Measurements from ENCODE around the gene OR1I1. TPM values are rescaled to one million over a fixed set of nuclear protein-coding genes. Genes with fewer than 3 reads are reported as not detected.
"Not testable (repeated sequence)": the region's sequence is repeated elsewhere in the genome, so short reads cannot be mapped to it uniquely, and the experiment has no call there.

Gene OR1I1
- total RNA-seq, 1 donor from 2014 or later: not detected

GRCh38 chr19:15075806-15076205 is 6.2 kb upstream of the OR1I1 start:
- Mint-ChIP-seq H3K9me3 (ENCODE audit: unreplicated experiment) (no peaks in the 10 kb centered on the region), H3K27ac (ENCODE audit: unreplicated experiment) (no peak overlapping the region), H3K36me3 (ENCODE audit: unreplicated experiment) (no peaks in the 10 kb centered on the region), H3K27me3 (ENCODE audit: unreplicated experiment) (no peaks in the 10 kb centered on the region), H3K4me3 (ENCODE audit: unreplicated experiment) (no peak overlapping the region), H3K4me1 (ENCODE audit: low read depth, unreplicated experiment) (no peaks in the 10 kb centered on the region)
- DNase-seq: no peak
- TF ChIP-seq, protein P1, sequence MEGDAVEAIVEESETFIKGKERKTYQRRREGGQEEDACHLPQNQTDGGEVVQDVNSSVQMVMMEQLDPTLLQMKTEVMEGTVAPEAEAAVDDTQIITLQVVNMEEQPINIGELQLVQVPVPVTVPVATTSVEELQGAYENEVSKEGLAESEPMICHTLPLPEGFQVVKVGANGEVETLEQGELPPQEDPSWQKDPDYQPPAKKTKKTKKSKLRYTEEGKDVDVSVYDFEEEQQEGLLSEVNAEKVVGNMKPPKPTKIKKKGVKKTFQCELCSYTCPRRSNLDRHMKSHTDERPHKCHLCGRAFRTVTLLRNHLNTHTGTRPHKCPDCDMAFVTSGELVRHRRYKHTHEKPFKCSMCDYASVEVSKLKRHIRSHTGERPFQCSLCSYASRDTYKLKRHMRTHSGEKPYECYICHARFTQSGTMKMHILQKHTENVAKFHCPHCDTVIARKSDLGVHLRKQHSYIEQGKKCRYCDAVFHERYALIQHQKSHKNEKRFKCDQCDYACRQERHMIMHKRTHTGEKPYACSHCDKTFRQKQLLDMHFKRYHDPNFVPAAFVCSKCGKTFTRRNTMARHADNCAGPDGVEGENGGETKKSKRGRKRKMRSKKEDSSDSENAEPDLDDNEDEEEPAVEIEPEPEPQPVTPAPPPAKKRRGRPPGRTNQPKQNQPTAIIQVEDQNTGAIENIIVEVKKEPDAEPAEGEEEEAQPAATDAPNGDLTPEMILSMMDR (IDR thresholded peaks at IDR 0.05; ENCODE audit: partially characterized antibody, unreplicated experiment): no peak

DNA sequence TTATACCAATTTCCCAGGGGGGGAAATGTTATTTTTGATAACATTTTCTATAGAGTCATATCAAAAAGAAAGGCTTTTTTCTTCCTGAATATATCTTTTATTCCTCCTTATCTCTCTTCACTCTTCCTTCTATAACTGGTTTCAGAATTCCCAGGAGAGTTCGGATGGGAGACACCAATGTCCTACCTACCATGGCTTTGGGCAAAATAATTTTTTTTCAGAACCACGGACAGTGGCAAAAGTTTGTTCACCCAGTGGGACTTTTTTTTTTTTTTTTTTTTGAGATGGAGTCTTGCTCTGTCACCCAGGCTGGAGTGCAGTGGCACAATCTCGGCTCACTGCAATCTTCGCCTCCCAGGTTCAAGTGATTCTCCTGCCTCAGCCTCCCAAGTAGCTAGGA is 2.0 kb upstream of the OR1I1 start:
- not testable (repeated sequence) for H3K4me3 Mint-ChIP-seq (ENCODE audit: unreplicated experiment); H3K4me1 Mint-ChIP-seq (ENCODE audit: low read depth, unreplicated experiment); DNase-seq; H3K27ac Mint-ChIP-seq (ENCODE audit: unreplicated experiment); H3K9me3 Mint-ChIP-seq (ENCODE audit: unreplicated experiment); H3K36me3 Mint-ChIP-seq (ENCODE audit: unreplicated experiment); H3K27me3 Mint-ChIP-seq (ENCODE audit: unreplicated experiment)

DNA sequence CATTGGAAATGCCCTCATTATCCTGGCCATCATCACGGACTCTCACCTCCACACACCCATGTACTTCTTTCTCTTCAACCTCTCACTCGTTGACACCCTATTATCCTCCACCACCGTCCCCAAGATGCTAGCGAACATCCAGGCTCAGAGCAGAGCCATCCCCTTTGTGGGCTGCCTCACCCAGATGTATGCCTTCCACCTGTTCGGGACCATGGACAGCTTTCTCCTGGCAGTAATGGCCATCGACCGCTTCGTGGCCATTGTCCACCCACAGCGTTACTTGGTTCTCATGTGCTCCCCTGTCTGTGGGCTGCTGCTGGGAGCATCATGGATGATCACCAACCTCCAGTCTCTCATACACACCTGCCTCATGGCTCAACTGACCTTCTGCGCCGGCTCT is 5.2 kb downstream of the OR1I1 start:
- no peak overlapping the region for H3K4me3 Mint-ChIP-seq (ENCODE audit: unreplicated experiment)
- TF ChIP-seq, protein P1 (IDR thresholded peaks at IDR 0.05; ENCODE audit: partially characterized antibody, unreplicated experiment): no peak
- DNase-seq: no peak
- H3K9me3 Mint-ChIP-seq (ENCODE audit: unreplicated experiment): no peaks in the 10 kb centered on the region
- no peaks in the 10 kb centered on the region for H3K4me1 Mint-ChIP-seq (ENCODE audit: low read depth, unreplicated experiment)
- no peaks in the 10 kb centered on the region for H3K36me3 Mint-ChIP-seq (ENCODE audit: unreplicated experiment)
- H3K27me3 Mint-ChIP-seq (ENCODE audit: unreplicated experiment): peaks cover 4% of the 10 kb centered on the region
- H3K27ac Mint-ChIP-seq (ENCODE audit: unreplicated experiment): no peak overlapping the region

GRCh38 chr19:15091918-15092753 is 10.1 kb downstream of the OR1I1 start:
- TF ChIP-seq, protein P1 (IDR thresholded peaks at IDR 0.05; ENCODE audit: partially characterized antibody, unreplicated experiment): peak; percentile 82
- no peak overlapping the region for H3K27ac Mint-ChIP-seq (ENCODE audit: unreplicated experiment)
- no peaks in the 10 kb centered on the region for H3K36me3 Mint-ChIP-seq (ENCODE audit: unreplicated experiment)
- no peak overlapping the region for H3K4me3 Mint-ChIP-seq (ENCODE audit: unreplicated experiment)
- DNase-seq: no peak
- H3K9me3 Mint-ChIP-seq (ENCODE audit: unreplicated experiment): no peaks in the 10 kb centered on the region
- no peaks in the 10 kb centered on the region for H3K4me1 Mint-ChIP-seq (ENCODE audit: low read depth, unreplicated experiment)
- H3K27me3 Mint-ChIP-seq (ENCODE audit: unreplicated experiment): no peaks in the 10 kb centered on the region

GRCh38 chr19:15093001-15093400 is 11.0 kb downstream of the OR1I1 start:
- Mint-ChIP-seq H3K9me3 (ENCODE audit: unreplicated experiment) (no peaks in the 10 kb centered on the region), H3K4me1 (ENCODE audit: low read depth, unreplicated experiment) (no peaks in the 10 kb centered on the region), H3K27ac (ENCODE audit: unreplicated experiment) (no peak overlapping the region), H3K27me3 (ENCODE audit: unreplicated experiment) (no peaks in the 10 kb centered on the region), H3K4me3 (ENCODE audit: unreplicated experiment) (no peak overlapping the region), H3K36me3 (ENCODE audit: unreplicated experiment) (no peaks in the 10 kb centered on the region)
- DNase-seq: no peak
- TF ChIP-seq, protein P1 (IDR thresholded peaks at IDR 0.05; ENCODE audit: partially characterized antibody, unreplicated experiment): no peak
